Measurements from ENCODE around the gene HOMER2.
"Not testable (repeated sequence)": the region's sequence is repeated elsewhere in the genome, so short reads cannot be mapped to it uniquely, and the experiment has no call there.

The HOMER2 gene

DNA sequence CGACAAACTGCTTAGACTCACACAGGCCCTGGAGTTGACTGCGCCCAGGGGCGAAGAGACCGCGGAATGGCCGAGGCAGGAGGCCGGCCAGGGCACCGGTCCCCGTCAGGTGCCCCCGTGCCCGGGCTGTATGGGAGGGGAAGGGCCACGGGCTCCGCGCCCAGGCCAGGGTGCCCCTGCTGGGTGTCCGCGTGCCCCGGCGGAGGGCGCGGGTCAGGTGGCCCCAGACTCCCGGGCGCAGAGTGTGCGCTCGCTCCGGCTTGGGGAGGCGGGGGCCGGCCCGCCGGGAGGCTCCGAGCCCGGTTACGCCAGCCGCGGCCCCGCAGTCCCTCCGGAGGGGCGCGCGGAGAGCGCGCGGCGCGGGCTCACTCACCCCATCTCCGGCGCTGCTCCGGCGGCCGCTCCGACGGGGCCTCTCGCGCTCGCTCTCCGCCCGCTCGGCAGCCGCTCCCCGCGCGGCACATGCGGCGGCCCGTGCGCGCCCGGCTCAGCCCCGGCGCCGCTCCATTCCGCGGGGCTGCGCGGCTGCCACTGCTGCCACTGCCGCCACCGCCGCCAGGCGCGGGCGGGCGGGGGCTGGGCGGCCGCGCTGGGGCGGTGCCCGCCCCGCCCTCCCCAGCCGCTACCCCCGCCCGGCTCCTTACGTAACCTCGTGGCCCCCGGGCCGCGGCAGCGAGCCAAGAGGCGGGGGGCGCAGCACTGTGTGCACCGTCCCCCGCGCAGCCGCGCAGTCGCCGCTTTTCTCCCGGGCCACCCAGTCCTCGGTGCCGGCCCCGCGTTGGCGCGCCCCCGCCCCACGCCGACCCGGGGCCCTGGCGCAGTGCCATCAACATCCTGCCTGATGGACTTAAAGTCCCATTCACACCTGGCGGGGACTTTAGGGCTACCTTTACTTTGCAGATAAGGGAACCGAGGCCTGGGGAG, at the start of gene HOMER2:
TSS of gene HOMER2 (minus strand) at position 563 of the 924 bp plus-strand sequence. CDS start at position 378, 185 bp downstream.
- peak within 1 kb of the TSS; percentile 74 for H3K27ac ChIP-seq
- TF ChIP-seq, protein P1, sequence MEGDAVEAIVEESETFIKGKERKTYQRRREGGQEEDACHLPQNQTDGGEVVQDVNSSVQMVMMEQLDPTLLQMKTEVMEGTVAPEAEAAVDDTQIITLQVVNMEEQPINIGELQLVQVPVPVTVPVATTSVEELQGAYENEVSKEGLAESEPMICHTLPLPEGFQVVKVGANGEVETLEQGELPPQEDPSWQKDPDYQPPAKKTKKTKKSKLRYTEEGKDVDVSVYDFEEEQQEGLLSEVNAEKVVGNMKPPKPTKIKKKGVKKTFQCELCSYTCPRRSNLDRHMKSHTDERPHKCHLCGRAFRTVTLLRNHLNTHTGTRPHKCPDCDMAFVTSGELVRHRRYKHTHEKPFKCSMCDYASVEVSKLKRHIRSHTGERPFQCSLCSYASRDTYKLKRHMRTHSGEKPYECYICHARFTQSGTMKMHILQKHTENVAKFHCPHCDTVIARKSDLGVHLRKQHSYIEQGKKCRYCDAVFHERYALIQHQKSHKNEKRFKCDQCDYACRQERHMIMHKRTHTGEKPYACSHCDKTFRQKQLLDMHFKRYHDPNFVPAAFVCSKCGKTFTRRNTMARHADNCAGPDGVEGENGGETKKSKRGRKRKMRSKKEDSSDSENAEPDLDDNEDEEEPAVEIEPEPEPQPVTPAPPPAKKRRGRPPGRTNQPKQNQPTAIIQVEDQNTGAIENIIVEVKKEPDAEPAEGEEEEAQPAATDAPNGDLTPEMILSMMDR (conservative IDR thresholded peaks at IDR 0.05), result no peak; the same call in 1 of the 2 replicates
- peak; percentile 68 for TF ChIP-seq ZFX (IDR thresholded peaks at IDR 0.05)

DNA sequence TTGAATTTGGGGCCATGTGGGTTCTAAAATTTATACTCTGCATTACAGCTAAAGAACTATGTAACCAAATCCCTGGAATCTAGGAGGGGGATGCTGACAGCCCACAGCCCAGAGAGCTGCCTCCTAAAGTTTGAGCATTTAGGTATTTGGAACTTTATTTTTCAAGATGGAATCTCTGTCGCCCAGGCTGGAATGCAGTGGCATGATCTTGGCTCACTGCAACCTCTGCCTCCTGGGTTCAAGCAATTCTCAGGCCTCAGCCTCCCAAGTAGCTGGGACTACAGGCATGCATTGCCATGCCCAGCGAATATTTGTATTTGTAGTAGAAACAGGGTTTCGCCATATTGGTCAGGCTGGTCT, 48.1 kb upstream of the HOMER2 start:
- TF ChIP-seq, protein P1 (conservative IDR thresholded peaks at IDR 0.05), result peak; percentile 64
- H3K27ac ChIP-seq, result not testable (repeated sequence)

DNA sequence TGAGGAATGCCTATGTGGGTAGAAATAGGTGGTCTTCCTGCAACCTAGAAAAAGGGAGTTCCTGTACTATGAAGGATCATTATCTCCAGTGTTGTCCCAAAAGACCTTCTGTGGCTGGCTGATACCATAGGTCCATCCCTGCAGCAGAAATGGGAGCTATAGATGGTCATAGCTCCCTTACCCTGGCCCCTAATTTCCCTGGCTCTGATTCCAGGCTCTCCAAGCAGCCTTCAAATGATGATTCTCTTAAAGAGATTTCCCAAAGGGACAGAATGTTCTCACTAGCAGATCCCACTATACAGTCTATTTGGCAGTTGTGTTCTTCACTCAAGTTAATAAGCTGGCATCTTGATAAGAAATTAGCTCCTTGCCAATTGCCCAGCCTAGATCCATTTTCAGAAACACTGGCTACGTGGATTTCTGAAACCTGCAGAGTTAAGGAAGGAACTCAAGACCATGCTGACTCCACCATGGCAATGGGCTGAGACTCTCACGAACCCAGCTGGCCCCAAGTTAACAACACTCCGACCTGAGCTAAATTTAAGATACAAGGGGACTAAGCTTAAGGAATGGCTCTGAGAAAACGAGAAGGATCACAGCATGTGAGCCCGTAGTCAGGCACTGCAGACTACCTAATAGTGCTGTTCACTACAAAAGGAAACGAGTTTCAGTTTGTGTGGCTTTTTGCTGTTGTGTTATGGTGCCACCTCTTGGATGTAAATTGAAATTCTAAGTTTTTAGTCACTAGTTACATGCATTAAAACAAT, 47.6 kb upstream of the HOMER2 start:
- peak overlapping the region; percentile 53; the same call in 1 of the 2 replicates for H3K27ac ChIP-seq
- TF ChIP-seq, protein P1 (conservative IDR thresholded peaks at IDR 0.05), result peak; percentile 87
- TF ChIP-seq ZFX (IDR thresholded peaks at IDR 0.05), result no peak

DNA sequence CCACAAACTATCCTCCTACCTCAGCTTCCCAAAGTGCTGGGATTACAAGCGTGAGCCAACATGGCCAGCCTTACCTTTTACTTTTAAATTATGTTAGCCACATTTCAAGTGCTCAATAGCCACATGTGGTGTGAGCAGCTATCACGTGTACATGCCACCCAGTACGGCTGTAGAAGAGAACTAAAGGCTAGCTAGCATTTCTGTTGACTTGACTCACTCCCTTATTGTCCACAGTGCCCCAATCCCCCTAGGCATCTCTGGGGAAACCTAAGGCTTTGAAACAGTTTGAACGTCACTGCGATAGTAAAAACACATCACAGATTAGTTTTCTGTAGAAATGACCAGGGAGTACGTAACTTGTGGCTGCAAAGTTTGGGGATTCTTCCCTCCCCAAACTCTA, 46.9 kb upstream of the HOMER2 start:
- H3K27ac ChIP-seq, result no peak overlapping the region; the same call in 1 of the 2 replicates
- no peak for TF ChIP-seq ZFX (IDR thresholded peaks at IDR 0.05)
- TF ChIP-seq, protein P1 (conservative IDR thresholded peaks at IDR 0.05), result no peak

DNA sequence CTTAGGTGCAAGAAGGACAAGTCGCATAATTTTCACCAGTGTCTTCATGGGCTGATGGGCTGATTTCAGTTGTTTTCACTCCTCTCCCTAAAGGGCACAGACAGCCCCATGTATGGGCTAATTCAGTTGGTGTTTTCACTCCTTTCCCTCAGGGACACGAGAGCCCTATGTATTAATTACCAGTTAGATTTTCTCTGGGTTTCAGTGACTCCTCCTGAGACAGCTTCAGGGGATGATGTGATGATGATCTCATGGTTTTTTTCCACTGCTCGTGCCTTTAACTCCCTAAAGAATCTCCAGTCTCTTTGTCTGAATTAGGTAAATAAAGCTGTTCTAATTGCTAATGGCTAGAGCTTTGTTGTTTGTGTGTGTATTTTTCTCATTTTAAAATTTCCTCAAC, 43.4 kb upstream of the HOMER2 start:
- no peak for TF ChIP-seq ZFX (IDR thresholded peaks at IDR 0.05)
- TF ChIP-seq, protein P1 (conservative IDR thresholded peaks at IDR 0.05), result no peak
- H3K27ac ChIP-seq, result no peak overlapping the region

DNA sequence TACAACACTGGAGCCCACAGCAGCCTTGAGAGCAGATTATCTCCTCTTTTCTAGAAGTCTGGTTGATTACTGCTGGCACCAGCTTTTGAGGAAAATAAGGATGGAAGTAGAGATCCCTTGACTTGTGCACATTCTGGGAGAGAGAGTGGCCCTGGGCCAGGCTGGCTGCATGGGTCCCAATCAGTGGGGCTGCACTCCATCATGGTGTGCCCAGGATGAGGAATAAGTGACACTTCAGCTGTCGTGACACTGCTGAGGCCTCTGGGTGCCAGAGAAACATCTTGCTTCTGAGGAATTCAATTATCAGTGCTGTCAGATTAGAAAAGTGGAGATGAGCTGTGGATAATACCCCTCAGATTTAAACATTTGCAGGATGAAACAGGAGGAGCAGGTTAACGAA, 42.6 kb upstream of the HOMER2 start:
- no peak overlapping the region for H3K27ac ChIP-seq
- TF ChIP-seq ZFX (IDR thresholded peaks at IDR 0.05), result no peak
- TF ChIP-seq, protein P1 (conservative IDR thresholded peaks at IDR 0.05), result no peak

DNA sequence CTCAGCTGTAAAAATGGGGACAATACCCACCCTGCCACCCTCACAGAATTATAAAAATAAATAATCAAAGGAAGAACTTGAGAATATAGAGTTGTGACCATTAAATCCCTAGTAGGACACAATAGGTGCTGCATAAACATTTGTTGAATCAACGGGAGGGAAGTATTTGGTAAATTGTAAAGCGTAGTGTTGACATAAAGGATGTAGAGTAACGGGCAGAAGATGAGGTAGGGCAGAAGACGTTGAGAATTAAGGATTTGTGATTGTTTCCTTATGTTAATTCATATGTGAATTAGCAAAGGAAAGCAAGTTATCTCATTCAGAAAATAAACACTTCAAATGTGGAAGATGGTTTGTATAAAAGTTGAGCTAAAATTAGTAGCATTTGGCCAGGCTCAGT, 40.6 kb upstream of the HOMER2 start:
- TF ChIP-seq, protein P1 (conservative IDR thresholded peaks at IDR 0.05), result no peak
- TF ChIP-seq ZFX (IDR thresholded peaks at IDR 0.05), result no peak
- no peak overlapping the region for H3K27ac ChIP-seq

Data from C4-2B (cell line).